K562 (cell line): ENCODE data around the gene MARK3. TPM values are rescaled to one million over a fixed set of nuclear protein-coding genes. Genes with fewer than 3 reads are reported as not detected.

Experiments
- ARID1B ChIP-seq: fragments of 450-650 bp; IDR thresholded peaks from 2 replicates; pipeline ENCODE4 v1.6.1; 2016; ENCODE audit warnings: antibody characterized with exemption, mild to moderate bottlenecking, inconsistent platforms
- ARNT ChIP-seq, 2 experiments: fragments of 450-650 bp; IDR thresholded peaks; 2 replicates each; pipeline ENCODE4 v1.6.1; 2016; ENCODE audit warnings: mild to moderate bottlenecking in 1 of 2
- BRD4 ChIP-seq: fragments of 200-600 bp; sonication (generic); IDR thresholded peaks from 2 replicates; pipeline ENCODE4 v1.6.1; 2017; ENCODE audit warnings: inconsistent platforms
- CBX5 ChIP-seq: IDR thresholded peaks from 2 replicates; pipeline ENCODE4 v1.6.1; 2014; ENCODE audit warnings: low read depth, borderline replicate concordance
- ESRRA ChIP-seq: fragments of 450-650 bp; IDR thresholded peaks from 2 replicates; pipeline ENCODE4 v1.6.1; 2014; ENCODE audit warnings: low read depth, mild to moderate bottlenecking, moderate library complexity, borderline replicate concordance
- FOXO4 ChIP-seq: fragments of 450-650 bp; formaldehyde crosslinking; IDR thresholded peaks from 2 replicates; pipeline ENCODE4 v1.4.0; 2020; ENCODE audit warnings: mild to moderate bottlenecking, moderate library complexity
- KDM2B ChIP-seq: fragments of 250-450 bp; sonication (Bioruptor Pico); IDR thresholded peaks from 2 replicates; pipeline ENCODE4 v1.8.0; 2021; ENCODE audit warnings: mild to moderate bottlenecking, moderate library complexity
- KHSRP ChIP-seq: fragments of 450-650 bp; IDR thresholded peaks from 2 replicates; pipeline ENCODE4 v1.6.1; 2017
- MTA3 ChIP-seq: fragments of 450-650 bp; formaldehyde crosslinking; IDR thresholded peaks from 2 replicates; pipeline ENCODE4 v1.6.1; 2017; ENCODE audit warnings: mild to moderate bottlenecking, borderline replicate concordance
- MXD1 ChIP-seq: fragments of 250-450 bp; sonication (Bioruptor Pico); IDR thresholded peaks from 2 replicates; pipeline ENCODE4 v1.8.0; 2021; ENCODE audit warnings: borderline replicate concordance, mild to moderate bottlenecking, moderate library complexity; ENCODE audit not compliant: poor library complexity, severe bottlenecking
- NFXL1 ChIP-seq: fragments of 450-650 bp; formaldehyde crosslinking; IDR thresholded peaks from 2 replicates; pipeline ENCODE4 v1.4.0; 2021; ENCODE audit warnings: mild to moderate bottlenecking
- POLR2H ChIP-seq: IDR thresholded peaks from 2 replicates; pipeline ENCODE4 v1.6.1; 2016; ENCODE audit warnings: missing genetic modification characterization, low read depth, mild to moderate bottlenecking, control low read depth, missing compliant biosample characterization, moderate library complexity
- POU5F1 ChIP-seq: fragments of 150-350 bp; IDR thresholded peaks from 2 replicates; pipeline ENCODE4 v1.6.1; 2014; ENCODE audit warnings: borderline replicate concordance, low read length, low read depth, mild to moderate bottlenecking; ENCODE audit not compliant: partially characterized antibody
- STAT5B ChIP-seq: fragments of 250-450 bp; sonication (Bioruptor Pico); IDR thresholded peaks from 2 replicates; pipeline ENCODE4 v1.8.0; 2021; ENCODE audit warnings: mild to moderate bottlenecking, inconsistent platforms
- TCF7 ChIP-seq: sonication (generic); IDR thresholded peaks from 2 replicates; pipeline ENCODE4 v1.6.1; 2016; ENCODE audit warnings: antibody characterized with exemption, borderline replicate concordance
- WHSC1 ChIP-seq: IDR thresholded peaks from one replicate; pipeline ENCODE4 v1.6.1; 2012; ENCODE audit warnings: low read length, control low read depth, inconsistent platforms
- XRCC5 ChIP-seq: fragments of 200-400 bp; formaldehyde crosslinking; IDR thresholded peaks from 2 replicates; pipeline ENCODE4 v1.6.1; 2017; ENCODE audit warnings: low read depth, mild to moderate bottlenecking, low read length
- ZBTB34 ChIP-seq: fragments of 250-450 bp; sonication (Bioruptor Pico); IDR thresholded peaks from 2 replicates; pipeline ENCODE4 v1.8.0; 2021; ENCODE audit warnings: mild to moderate bottlenecking, moderate library complexity
- ZNF143 ChIP-seq: sonication (generic); formaldehyde crosslinking; IDR thresholded peaks from 2 replicates; pipeline ENCODE4 v1.9.0; 2022; ENCODE audit warnings: mild to moderate bottlenecking, missing genetic modification reagents
- ZNF592 ChIP-seq: fragments of 450-650 bp; IDR thresholded peaks from 2 replicates; pipeline ENCODE4 v1.6.1; 2017; ENCODE audit warnings: antibody characterized with exemption, mild to moderate bottlenecking
- ZNF77 ChIP-seq: fragments of 250-450 bp; sonication (Bioruptor Pico); IDR thresholded peaks from 2 replicates; pipeline ENCODE4 v1.5.0; 2020
- ZSCAN29 ChIP-seq: fragments of 450-650 bp; IDR thresholded peaks from 2 replicates; pipeline ENCODE4 v1.6.1; 2017
- polyA plus RNA-seq, 8 experiments: library from polyadenylated mRNA; depleted of rRNA in 4 of 8; stranded (reverse) in 5 of 8; unstranded in 3 of 8; fragments of >200 nt; fragmentation: Nextera tagmentation in 2 of 8; fragmentation: Illumina TruSeq in 1 of 8; extraction: Ambion mirVana in 2 of 8; extraction: Trizol in 1 of 8; gene quantifications; 2 replicates each; pipeline versions ENCODE4 v1.2.1 to v1.2.3, GENCODE V29; 2011 to 2014; ENCODE audit warnings: inconsistent platforms in 1 of 8, missing spikeins in 1 of 8
- total RNA-seq, 7 experiments: library from RNA; depleted of rRNA in 6 of 7; stranded (reverse); fragments of >200 nt in 6 of 7; fragmentation: Illumina TruSeq in 2 of 7; extraction: Trizol in 2 of 7; gene quantifications; 2 replicates each; pipeline versions ENCODE4 v1.2.1 to v1.2.3, GENCODE V29; 2011 to 2021; ENCODE audit warnings: low replicate concordance in 1 of 7

MARK3 gene
- total and polyA plus RNA-seq, 9 of the 15 experiments (the other 6 are each of a cell fraction or from before 2014, with no cell fraction given): 10.1 to 68.7 (median 56.3) TPM

- TF ChIP-seq ZNF592 (no peak), POLR2H (no peak), ZBTB34 (CRISPR knock-in tag) (no peak), XRCC5 (no peak), BRD4 (no peak), WHSC1 (no peak), MXD1 (CRISPR knock-in tag) (no peak), KHSRP (no peak), NFXL1 (CRISPR knock-in tag) (no peak), ZNF77 (CRISPR knock-in tag) (no peak), KDM2B (CRISPR knock-in tag) (no peak), MTA3 (peak; percentile 31; the same call in 1 of the 2 replicates), ZNF143 (CRISPR knock-in tag) (no peak), ARNT (IDR thresholded peaks at IDR 0.05) (no peak), ESRRA (peak; percentile 32; the same call in 1 of the 2 replicates), FOXO4 (no peak), ZSCAN29 (no peak), STAT5B (CRISPR knock-in tag) (no peak), ARID1B (no peak), POU5F1 (no peak), CBX5 (peak; percentile 10; the same call in 1 of the 2 replicates), TCF7 (no peak)
These were observed 161.6 kb downstream of the MARK3 start (continued) for GRCh38 chr14:103546652-103547454.
